HCT116 (cell line): ENCODE data around the gene ARL2. TPM values are rescaled to one million over a fixed set of nuclear protein-coding genes. Genes with fewer than 3 reads are reported as not detected.

ENCODE experiments used
- ATAC-seq: fragments of 200-7000 bp; cut with Tn5 transposase; 2 replicates; pipeline ENCODE4 v1.9.1; 2020; ENCODE audit warnings: mild to moderate bottlenecking, moderate library complexity
- BruUV-seq: library from RNA; stranded (reverse); fragments of 400-500 nt; replicated peaks from 2 replicates; lab custom pipeline; 2021; lab: Mats Ljungman, UMichigan
- CTCF ChIA-PET: fragments of 300-600 bp; sonication (Branson Sonifier 250); formaldehyde crosslinking; loops from one replicate; lab custom pipeline; 2021; ENCODE audit warnings: antibody characterized with exemption; lab: Charles Lee
- POLR2A ChIA-PET: fragments of 300-600, 350-600 bp; sonication (Branson Sonifier 250); formaldehyde crosslinking; loops from one replicate; lab custom pipeline; 2021; ENCODE audit warnings: antibody characterized with exemption; lab: Charles Lee
- RAD21 ChIA-PET, 2 experiments: fragments of 300-600 bp; sonication (Branson Sonifier 250); formaldehyde crosslinking; loops; one replicate each; lab custom pipeline; 2023; ENCODE audit warnings: low total read pairs in 2 of 2; ENCODE audit not compliant: uncharacterized antibody in 2 of 2, unreplicated experiment in 2 of 2, low non-redundant PET in 1 of 2; lab: Charles Lee
- DNase-seq: peaks from one replicate; pipeline ENCODE4 v3.0.0-alpha.2; 2010; ENCODE audit warnings: low read depth, low spot score
- H2AFZ ChIP-seq: fragments of 200-600 bp; shearing (Covaris generic), sonication (generic); 2 replicates; pipeline ENCODE4 v1.6.1; 2017; ENCODE audit warnings: low read depth, mixed run types, mixed read lengths, antibody characterized with exemption, low read length; ENCODE audit not compliant: poor library complexity, severe bottlenecking
- H3K27ac ChIP-seq: 2 replicates; pipeline ENCODE4 v1.5.1; 2012; ENCODE audit warnings: low read depth, low read length
- H3K27me3 ChIP-seq: fragments of 200-600 bp; sonication (generic); 2 replicates; pipeline ENCODE4 v1.6.1; 2016; ENCODE audit warnings: mixed run types, low read length, mixed read lengths; ENCODE audit not compliant: insufficient read depth
- H3K36me3 ChIP-seq, 2 experiments: fragments of 200-500 bp in 1 of 2; fragments of 200-600 bp in 1 of 2; sonication (Bioruptor generic) in 1 of 2; sonication (generic) in 1 of 2; 2 replicates each; pipeline versions ENCODE4 v1.5.1 to v1.6.1; 2014 to 2016; ENCODE audit warnings: low read length in 2 of 2, inconsistent platforms in 1 of 2, mixed read lengths in 1 of 2, mixed run types in 1 of 2; ENCODE audit not compliant: insufficient read depth in 2 of 2, control insufficient read depth in 1 of 2
- H3K4me1 ChIP-seq, 2 experiments: fragments of 200-600 bp in 1 of 2; sonication (generic) in 1 of 2; 2 replicates each; pipeline versions ENCODE4 v1.5.1 to v1.6.1; 2012 to 2017; ENCODE audit warnings: low read length in 2 of 2, inconsistent platforms in 1 of 2, mild to moderate bottlenecking in 1 of 2, mixed read lengths in 1 of 2, mixed run types in 1 of 2, moderate library complexity in 1 of 2; ENCODE audit not compliant: insufficient read depth in 2 of 2, control insufficient read depth in 1 of 2
- H3K4me2 ChIP-seq: fragments of 200-600 bp; sonication (generic); 2 replicates; pipeline ENCODE4 v1.6.1; 2017; ENCODE audit warnings: mixed run types, low read length, mixed read lengths
- H3K4me3 ChIP-seq, 2 experiments: fragments of 200-600 bp in 1 of 2; sonication (generic) in 1 of 2; replicated peaks in 1 of 2; 2 replicates each; pipeline ENCODE4 v1.5.1; 2011 to 2016; ENCODE audit warnings: low read length in 2 of 2, control low read depth in 1 of 2, low read depth in 1 of 2, mild to moderate bottlenecking in 1 of 2, mixed read lengths in 1 of 2, mixed run types in 1 of 2
- H3K79me2 ChIP-seq: fragments of 200-600 bp; sonication (generic); 2 replicates; pipeline ENCODE4 v1.6.1; 2017; ENCODE audit warnings: mild to moderate bottlenecking, mixed run types, low read length, moderate library complexity, mixed read lengths; ENCODE audit not compliant: insufficient read depth
- H3K9ac ChIP-seq: fragments of 200-600 bp; sonication (generic); 2 replicates; pipeline ENCODE4 v1.6.1; 2016; ENCODE audit warnings: low read length, mixed read lengths
- H3K9me2 ChIP-seq: fragments of 200-600 bp; sonication (generic), shearing (Covaris generic); 2 replicates; pipeline ENCODE4 v1.6.1; 2017; ENCODE audit warnings: mixed run types, mild to moderate bottlenecking, moderate library complexity; ENCODE audit not compliant: insufficient read depth
- H3K9me3 ChIP-seq, 2 experiments: fragments of 200-500 bp in 1 of 2; fragments of 200-600 bp in 1 of 2; sonication (Bioruptor generic) in 1 of 2; sonication (generic) in 1 of 2; 2 replicates each; pipeline ENCODE4 v1.6.1; 2014 to 2017; ENCODE audit warnings: low read length in 2 of 2, mixed read lengths in 2 of 2, inconsistent platforms in 1 of 2, low read depth in 1 of 2, mild to moderate bottlenecking in 1 of 2, mixed run types in 1 of 2, moderate library complexity in 1 of 2; ENCODE audit not compliant: control insufficient read depth in 1 of 2, insufficient read depth in 1 of 2
- H4K20me1 ChIP-seq: fragments of 200-600 bp; sonication (generic), shearing (Covaris generic); 2 replicates; pipeline ENCODE4 v1.6.1; 2017; ENCODE audit warnings: mixed run types, mild to moderate bottlenecking, moderate library complexity; ENCODE audit not compliant: insufficient read depth
- CEBPB ChIP-seq: IDR thresholded peaks from 2 replicates; pipeline ENCODE4 v1.6.1; 2012; ENCODE audit warnings: low read depth
- CTCF ChIP-seq, 3 experiments: fragments of 200-600 bp in 1 of 3; sonication (generic) in 1 of 3; IDR thresholded peaks in 2 of 3; conservative IDR thresholded peaks in 1 of 3; 2 replicates each; pipeline ENCODE4 v1.5.1; 2012 to 2017; ENCODE audit warnings: low read depth in 2 of 3, low read length in 2 of 3, antibody characterized with exemption in 1 of 3, borderline replicate concordance in 1 of 3, control low read depth in 1 of 3, mild to moderate bottlenecking in 1 of 3, mixed read lengths in 1 of 3, mixed run types in 1 of 3, moderate library complexity in 1 of 3; ENCODE audit not compliant: insufficient read depth in 1 of 3
- EGR1 ChIP-seq: IDR thresholded peaks from 2 replicates; pipeline ENCODE4 v1.6.1; 2012; ENCODE audit warnings: low read depth
- ELF1 ChIP-seq: IDR thresholded peaks from 2 replicates; pipeline ENCODE4 v1.6.1; 2012; ENCODE audit warnings: low read depth, borderline replicate concordance
- EZH2 ChIP-seq: fragments of 200-600 bp; sonication (generic); IDR thresholded peaks from 2 replicates; pipeline ENCODE4 v1.6.1; 2017; ENCODE audit warnings: antibody characterized with exemption, mixed run types
- EZH2phosphoT487 ChIP-seq: fragments of 200-600 bp; IDR thresholded peaks from 2 replicates; pipeline ENCODE4 v1.6.1; 2018; ENCODE audit warnings: antibody characterized with exemption, borderline replicate concordance
- FOSL1 ChIP-seq: IDR thresholded peaks from 2 replicates; pipeline ENCODE4 v1.6.1; 2012; ENCODE audit warnings: low read depth
- JUND ChIP-seq: IDR thresholded peaks from 2 replicates; pipeline ENCODE4 v1.6.1; 2012
- POLR2A ChIP-seq: IDR thresholded peaks from 2 replicates; pipeline ENCODE4 v1.7.0; 2011; ENCODE audit warnings: borderline replicate concordance; ENCODE audit not compliant: insufficient read depth, insufficient read length; ENCODE audit errors: extremely low read depth
- POLR2AphosphoS5 ChIP-seq: IDR thresholded peaks from 2 replicates; pipeline ENCODE4 v1.6.1; 2011; ENCODE audit warnings: mild to moderate bottlenecking, low read depth, low read length, moderate library complexity
- SIN3A ChIP-seq: IDR thresholded peaks from 2 replicates; pipeline ENCODE4 v1.6.1; 2012; ENCODE audit warnings: low read depth
- SP1 ChIP-seq: IDR thresholded peaks from 2 replicates; pipeline ENCODE4 v1.6.1; 2012; ENCODE audit warnings: low read depth
- TCF7L2 ChIP-seq: IDR thresholded peaks from 2 replicates; pipeline ENCODE4 v1.7.0; 2011; ENCODE audit warnings: borderline replicate concordance, inconsistent platforms; ENCODE audit not compliant: insufficient read depth, insufficient read length; ENCODE audit errors: extremely low read depth
- YY1 ChIP-seq: IDR thresholded peaks from 2 replicates; pipeline ENCODE4 v1.6.1; 2011; ENCODE audit warnings: low read length, low read depth, moderate library complexity, mild to moderate bottlenecking; ENCODE audit not compliant: insufficient replicate concordance; ENCODE audit errors: extremely low read depth
- ZBTB33 ChIP-seq: IDR thresholded peaks from 2 replicates; pipeline ENCODE4 v1.6.1; 2011; ENCODE audit warnings: mild to moderate bottlenecking, low read length, moderate library complexity; ENCODE audit not compliant: insufficient replicate concordance; ENCODE audit errors: extremely low read depth
- ZFX ChIP-seq: fragments of 450-650 bp; IDR thresholded peaks from 2 replicates; pipeline ENCODE4 v1.6.1; 2017
- intact Hi-C: fragments of 100-400 bp; cut with micrococcal nuclease; formaldehyde crosslinking; loops from 2 replicates; pipeline ENCODE4 v1.10.0; 2022
- total RNA-seq: library from RNA; stranded (reverse); gene quantifications from one replicate; pipeline ENCODE4 v1.2.1, GENCODE V29; 2021; ENCODE audit not compliant: unreplicated experiment

The ARL2 gene
- total RNA-seq, 1 experiment from 2014 or later = 68.7 TPM

- Histone ChIP-seq H3K9ac (no peak overlapping the region), H3K4me3 (no peak overlapping the region), H3K27ac (no peak overlapping the region), H2AFZ (no peak overlapping the region), H3K4me1 (peaks cover 0 to 3% of the 10 kb centered on the region in 2 experiments; a peak in 1 of 4 replicates), H3K9me2 (no peaks in the 10 kb centered on the region), H3K4me2 (no peak overlapping the region), H4K20me1 (no peaks in the 10 kb centered on the region), H3K27me3 (no peaks in the 10 kb centered on the region), H3K9me3 (no peaks in the 10 kb centered on the region), H3K79me2 (no peaks in the 10 kb centered on the region), H3K36me3 (no peaks in the 10 kb centered on the region)
- ChIA-PET CTCF (no interaction called here), RAD21 (no interaction called here), POLR2A (no interaction called here)
- intact Hi-C loops = no loop called here
- DNase-seq = no peak
- BruUV-seq = no TSS peak
- ATAC-seq = no peak
- TF ChIP-seq EZH2 (no peak), TCF7L2 (no peak), POLR2A (no peak), CEBPB (no peak)
These were observed 43.2 kb upstream of the ARL2 start for GRCh38 chr11:64970731-64971151.

GRCh38 chr11:64971421-64972233 lies 42.3 kb upstream of the ARL2 start, which contains the start of gene MAJIN:
MAJIN (minus strand) TSS chr11:64972108; CDS start chr11:64959405, 12,703 bp downstream.
- H2AFZ ChIP-seq = no peak within 1 kb of the TSS
- H3K4me1 ChIP-seq = peaks cover 0 to 3% of the 10 kb centered on the region in 2 experiments; a peak in 1 of 4 replicates
- H3K27ac ChIP-seq = no peak within 1 kb of the TSS
- no peaks in the 10 kb centered on the region for H3K27me3 ChIP-seq
- POLR2A ChIA-PET = no interaction called here
- no peaks in the 10 kb centered on the region for H3K9me3 ChIP-seq
- H4K20me1 ChIP-seq = no peaks in the 10 kb centered on the region
- no peak within 1 kb of the TSS for H3K9ac ChIP-seq
- no peak for TF ChIP-seq JUND
- no peak for TF ChIP-seq YY1
- TF ChIP-seq POLR2A = no peak
- no peak for TF ChIP-seq ELF1
- TF ChIP-seq SIN3A = no peak
- no peak for TF ChIP-seq FOSL1
- TF ChIP-seq ZBTB33 = no peak
- no peak for TF ChIP-seq POLR2AphosphoS5
- no peak for TF ChIP-seq CTCF (IDR thresholded peaks at IDR 0.05 in 2 of 3, conservative IDR thresholded peaks at IDR 0.05 in 1 of 3; ENCODE audit: borderline replicate concordance in 1 of 3, insufficient read depth in 1 of 3, low read depth in 2 of 3, low read length in 2 of 3)
- no peak for TF ChIP-seq SP1
- no peak for TF ChIP-seq EZH2phosphoT487
- TF ChIP-seq EZH2 = no peak
- no peak for TF ChIP-seq EGR1
- no peak for TF ChIP-seq ZFX
- H3K79me2 ChIP-seq = no peaks in the 10 kb centered on the region
- no peak for ATAC-seq
- no peak within 1 kb of the TSS for H3K4me2 ChIP-seq
- BruUV-seq = no TSS peak
- no peak for DNase-seq
- CTCF ChIA-PET = no interaction called here
- H3K36me3 ChIP-seq = no peaks in the 10 kb centered on the region
- intact Hi-C loops = no loop called here
- no peak within 1 kb of the TSS for H3K4me3 ChIP-seq
- RAD21 ChIA-PET = no interaction called here
- H3K9me2 ChIP-seq = no peaks in the 10 kb centered on the region
